ENCODE results near the gene CC2D1B. TPM values are rescaled to one million over a fixed set of nuclear protein-coding genes. Genes with fewer than 3 reads are reported as not detected.

Gene CC2D1B
- total RNA-seq, 4 donors from 2014 or later = 31.0 to 45.9 (median 39.2) TPM

DNA sequence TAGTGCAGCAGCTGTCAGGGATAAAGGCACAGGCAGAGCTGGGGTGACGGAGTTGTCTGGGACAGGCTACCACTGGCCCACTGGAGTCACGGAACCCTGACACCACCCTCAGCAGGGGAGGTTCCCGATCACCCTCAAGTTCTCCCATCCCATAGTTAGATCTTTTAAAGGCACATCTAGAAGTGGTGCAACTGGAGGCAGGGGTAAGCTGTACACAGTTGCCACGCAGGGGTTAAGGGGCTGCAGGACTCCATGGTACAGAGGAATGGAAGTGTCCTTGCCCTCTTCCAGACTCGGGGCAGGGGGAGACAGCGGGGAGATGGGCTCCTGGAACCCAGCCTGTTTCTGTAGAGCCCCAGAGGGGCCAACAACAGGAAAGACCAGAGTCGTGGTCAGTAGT, 13.3 kb downstream of the CC2D1B start:
- Histone ChIP-seq H3K4me3 (no peak overlapping the region), H3K4me1 (no peaks in the 10 kb centered on the region), H3K27me3 (no peaks in the 10 kb centered on the region), H3K9me3 (no peaks in the 10 kb centered on the region), H3K27ac (no peak overlapping the region), H3K36me3 (peaks cover 0 to 61% (median 24%) of the 10 kb centered on the region in 4 donors)
- in situ Hi-C loops (cut with MboI; ENCODE audit: low pct_ligation_motif_present in 1 of 4, low pct_unique_long_range_greater_than_20kb in 1 of 4, low sequenced_read_pairs in 3 of 4) (no loop called here), intact Hi-C loops (cut with DNase I; ENCODE audit: low total_unique reads) (no loop called here)
- no peak for TF ChIP-seq EP300 (IDR thresholded peaks at IDR 0.05; ENCODE audit: low read depth)
- no peak for TF ChIP-seq POLR2AphosphoS5 (IDR thresholded peaks at IDR 0.05)
- TF ChIP-seq, protein P1, sequence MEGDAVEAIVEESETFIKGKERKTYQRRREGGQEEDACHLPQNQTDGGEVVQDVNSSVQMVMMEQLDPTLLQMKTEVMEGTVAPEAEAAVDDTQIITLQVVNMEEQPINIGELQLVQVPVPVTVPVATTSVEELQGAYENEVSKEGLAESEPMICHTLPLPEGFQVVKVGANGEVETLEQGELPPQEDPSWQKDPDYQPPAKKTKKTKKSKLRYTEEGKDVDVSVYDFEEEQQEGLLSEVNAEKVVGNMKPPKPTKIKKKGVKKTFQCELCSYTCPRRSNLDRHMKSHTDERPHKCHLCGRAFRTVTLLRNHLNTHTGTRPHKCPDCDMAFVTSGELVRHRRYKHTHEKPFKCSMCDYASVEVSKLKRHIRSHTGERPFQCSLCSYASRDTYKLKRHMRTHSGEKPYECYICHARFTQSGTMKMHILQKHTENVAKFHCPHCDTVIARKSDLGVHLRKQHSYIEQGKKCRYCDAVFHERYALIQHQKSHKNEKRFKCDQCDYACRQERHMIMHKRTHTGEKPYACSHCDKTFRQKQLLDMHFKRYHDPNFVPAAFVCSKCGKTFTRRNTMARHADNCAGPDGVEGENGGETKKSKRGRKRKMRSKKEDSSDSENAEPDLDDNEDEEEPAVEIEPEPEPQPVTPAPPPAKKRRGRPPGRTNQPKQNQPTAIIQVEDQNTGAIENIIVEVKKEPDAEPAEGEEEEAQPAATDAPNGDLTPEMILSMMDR (IDR thresholded peaks at IDR 0.05) = no peak
- TF ChIP-seq POLR2A (IDR thresholded peaks at IDR 0.05) = no peak
- 87% methylated on average over 7 of the region's 7 CpGs; no CpG with 5 or more reads in 1 of the 2 donors for WGBS, 2 donors (ENCODE audit: low coverage in 1 of 2)
- DNase-seq = no peak

DNA sequence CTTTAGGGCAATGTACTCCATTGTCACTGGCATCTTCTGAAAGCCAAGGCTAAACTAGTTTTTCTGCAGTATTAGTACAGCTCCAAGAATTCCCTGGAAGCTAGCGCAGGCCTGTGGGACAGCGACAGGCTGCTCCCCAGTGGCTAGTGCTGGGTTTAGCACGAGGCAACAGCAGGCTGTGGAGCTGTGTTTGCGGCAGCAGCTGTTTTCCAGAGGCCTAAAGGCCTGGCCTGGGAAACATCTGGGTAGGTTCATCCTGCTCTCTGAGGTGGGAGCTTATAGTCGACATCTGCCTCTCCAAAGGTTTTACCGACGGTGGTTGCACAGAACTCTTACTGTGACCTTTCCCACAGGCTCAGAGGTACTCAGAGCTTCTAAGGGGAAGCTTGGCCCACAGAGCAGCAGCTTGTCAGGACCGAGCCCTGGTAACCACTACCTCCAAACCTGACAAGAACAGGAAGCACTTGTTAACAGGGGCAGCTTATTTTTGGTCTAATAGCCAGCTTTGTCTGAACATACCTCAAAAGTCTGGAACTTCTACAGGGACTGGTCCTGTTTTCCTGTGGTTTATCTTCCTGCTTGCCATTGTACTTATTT, 17.2 kb downstream of the CC2D1B start:
- DNase-seq = no peak
- Histone ChIP-seq H3K36me3 (peaks cover 0 to 22% (median 4%) of the 10 kb centered on the region in 4 donors), H3K27ac (no peak overlapping the region), H3K4me1 (no peaks in the 10 kb centered on the region), H3K27me3 (no peaks in the 10 kb centered on the region), H3K9me3 (no peaks in the 10 kb centered on the region), H3K4me3 (no peak overlapping the region)
- TF ChIP-seq POLR2AphosphoS5 (IDR thresholded peaks at IDR 0.05) (no peak), POLR2A (IDR thresholded peaks at IDR 0.05) (no peak), EP300 (IDR thresholded peaks at IDR 0.05; ENCODE audit: low read depth) (no peak)
- TF ChIP-seq, protein P1 (IDR thresholded peaks at IDR 0.05) = no peak
- intact Hi-C loops (cut with DNase I; ENCODE audit: low total_unique reads) (no loop called here), in situ Hi-C loops (cut with MboI; ENCODE audit: low pct_ligation_motif_present in 1 of 4, low pct_unique_long_range_greater_than_20kb in 1 of 4, low sequenced_read_pairs in 3 of 4) (no loop called here)
- 59% methylated on average over 8 of the region's 8 CpGs; no CpG with 5 or more reads in 1 of the 2 donors for WGBS, 2 donors (ENCODE audit: low coverage in 1 of 2)

DNA sequence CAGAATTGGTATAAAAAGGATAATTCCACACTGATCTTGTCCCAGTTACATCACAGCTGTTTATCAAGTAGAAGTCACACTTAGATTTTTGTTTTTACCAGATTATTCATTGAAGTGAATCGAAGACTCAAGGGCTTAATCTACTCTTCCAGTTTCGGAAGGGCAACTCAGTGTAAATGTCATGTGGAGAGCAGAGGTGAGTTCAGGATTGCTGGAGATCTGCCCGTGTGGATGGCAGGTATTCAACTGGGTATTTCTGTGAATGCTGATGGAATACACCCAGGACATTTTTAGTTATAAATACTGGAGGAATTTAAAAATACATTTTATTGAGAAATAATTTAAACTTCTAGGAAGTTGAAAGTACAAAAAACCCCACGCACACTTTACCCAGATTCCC, 19.4 kb downstream of the CC2D1B start:
- TF ChIP-seq POLR2A (IDR thresholded peaks at IDR 0.05) (no peak), EP300 (IDR thresholded peaks at IDR 0.05; ENCODE audit: low read depth) (no peak), POLR2AphosphoS5 (IDR thresholded peaks at IDR 0.05) (no peak)
- TF ChIP-seq, protein P1 (IDR thresholded peaks at IDR 0.05) = no peak
- intact Hi-C loops (cut with DNase I; ENCODE audit: low total_unique reads) (no loop called here), in situ Hi-C loops (cut with MboI; ENCODE audit: low pct_ligation_motif_present in 1 of 4, low pct_unique_long_range_greater_than_20kb in 1 of 4, low sequenced_read_pairs in 3 of 4) (no loop called here)
- no peak overlapping the region for H3K27ac ChIP-seq
- no peak for DNase-seq
- no peaks in the 10 kb centered on the region for H3K27me3 ChIP-seq
- 81 to 95% methylated on average over 4 of the region's 4 CpGs for WGBS, 2 donors (ENCODE audit: low coverage in 1 of 2)
- no peak overlapping the region for H3K4me3 ChIP-seq
- no peaks in the 10 kb centered on the region for H3K4me1 ChIP-seq
- H3K36me3 ChIP-seq = peaks cover 0 to 11% (median 0%) of the 10 kb centered on the region in 4 donors
- no peaks in the 10 kb centered on the region for H3K9me3 ChIP-seq

DNA sequence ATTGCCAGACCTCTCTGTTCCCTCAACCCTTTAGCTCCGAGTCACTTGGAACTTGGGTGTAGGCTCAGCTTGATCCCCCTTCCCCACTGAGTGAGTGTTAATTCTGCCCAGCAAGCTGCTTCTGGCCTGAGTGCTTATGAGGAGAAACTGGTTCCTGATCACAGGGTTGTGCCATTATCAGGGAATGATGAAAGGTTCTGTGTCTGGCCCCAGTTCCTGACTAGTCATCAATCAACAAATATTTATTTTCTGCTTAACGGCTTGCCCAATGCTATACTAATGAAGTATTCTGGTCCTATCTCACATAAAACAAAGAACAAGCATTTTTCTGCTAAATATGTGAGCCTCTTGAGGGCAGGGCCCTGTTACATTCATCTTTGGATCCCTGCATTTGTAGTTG, 20.8 kb downstream of the CC2D1B start:
- Histone ChIP-seq H3K36me3 (peaks cover 0 to 2% (median 0%) of the 10 kb centered on the region in 4 donors), H3K27ac (no peak overlapping the region), H3K27me3 (no peaks in the 10 kb centered on the region), H3K9me3 (no peaks in the 10 kb centered on the region), H3K4me3 (no peak overlapping the region), H3K4me1 (no peaks in the 10 kb centered on the region)
- no peak for DNase-seq
- intact Hi-C loops (cut with DNase I; ENCODE audit: low total_unique reads) (no loop called here), in situ Hi-C loops (cut with MboI; ENCODE audit: low pct_ligation_motif_present in 1 of 4, low pct_unique_long_range_greater_than_20kb in 1 of 4, low sequenced_read_pairs in 3 of 4) (no loop called here)
- no peak for TF ChIP-seq EP300 (IDR thresholded peaks at IDR 0.05; ENCODE audit: low read depth)
- TF ChIP-seq, protein P1 (IDR thresholded peaks at IDR 0.05) = no peak
- TF ChIP-seq POLR2AphosphoS5 (IDR thresholded peaks at IDR 0.05) = no peak
- no peak for TF ChIP-seq POLR2A (IDR thresholded peaks at IDR 0.05)
- 76 to 100% methylated on average over 1 to 2 of the region's 2 CpGs for WGBS, 2 donors (ENCODE audit: low coverage in 1 of 2)
